ENCODE results near the gene OSER1. TPM values are rescaled to one million over a fixed set of nuclear protein-coding genes. Genes with fewer than 3 reads are reported as not detected.

OSER1 gene
- total RNA-seq, 1 donor from 2014 or later: 28.0 TPM

GRCh38 chr20:44160133-44160532 is 50.4 kb downstream of the OSER1 start:
- Histone ChIP-seq H3K9me3 (no peaks in the 10 kb centered on the region), H3K36me3 (no peaks in the 10 kb centered on the region), H3K4me1 (no peaks in the 10 kb centered on the region), H3K27ac (no peak overlapping the region), H3K27me3 (no peaks in the 10 kb centered on the region), H3K4me3 (no peak overlapping the region)
- intact Hi-C loops (cut with DNase I): no loop called here
- TF ChIP-seq POLR2A (IDR thresholded peaks at IDR 0.05) (no peak), CTCF (IDR thresholded peaks at IDR 0.05) (no peak), POLR2AphosphoS5 (IDR thresholded peaks at IDR 0.05; ENCODE audit: insufficient read depth in 1 of 2, low read depth in 1 of 2) (no peak)
- DNase-seq (ENCODE audit: extremely low spot score in 2 of 2): no peak

GRCh38 chr20:44159711-44160110 is 50.9 kb downstream of the OSER1 start:
- no peak for DNase-seq (ENCODE audit: extremely low spot score in 2 of 2)
- Histone ChIP-seq H3K27ac (no peak overlapping the region), H3K27me3 (no peaks in the 10 kb centered on the region), H3K36me3 (no peaks in the 10 kb centered on the region), H3K4me3 (no peak overlapping the region), H3K4me1 (no peaks in the 10 kb centered on the region), H3K9me3 (no peaks in the 10 kb centered on the region)
- no peak for TF ChIP-seq CTCF (IDR thresholded peaks at IDR 0.05)
- no peak for TF ChIP-seq POLR2AphosphoS5 (IDR thresholded peaks at IDR 0.05; ENCODE audit: insufficient read depth in 1 of 2, low read depth in 1 of 2)
- no peak for TF ChIP-seq POLR2A (IDR thresholded peaks at IDR 0.05)
- intact Hi-C loops (cut with DNase I): no loop called here

- intact Hi-C loops (cut with DNase I): no loop called here
- Histone ChIP-seq H3K4me3 (no peak overlapping the region), H3K4me1 (no peaks in the 10 kb centered on the region), H3K27ac (no peak overlapping the region), H3K9me3 (no peaks in the 10 kb centered on the region), H3K36me3 (no peaks in the 10 kb centered on the region), H3K27me3 (no peaks in the 10 kb centered on the region)
- no peak for TF ChIP-seq POLR2A (IDR thresholded peaks at IDR 0.05)
- no peak for TF ChIP-seq CTCF (IDR thresholded peaks at IDR 0.05)
- no peak for TF ChIP-seq POLR2AphosphoS5 (IDR thresholded peaks at IDR 0.05; ENCODE audit: insufficient read depth in 1 of 2, low read depth in 1 of 2)
- DNase-seq (ENCODE audit: extremely low spot score in 2 of 2): no peak
Observed at GRCh38 chr20:44159125-44159524, 51.4 kb downstream of the OSER1 start.

- TF ChIP-seq POLR2AphosphoS5 (IDR thresholded peaks at IDR 0.05; ENCODE audit: insufficient read depth in 1 of 2, low read depth in 1 of 2) (no peak), CTCF (IDR thresholded peaks at IDR 0.05) (no peak), POLR2A (IDR thresholded peaks at IDR 0.05) (no peak)
- H3K27ac ChIP-seq: no peak overlapping the region
- DNase-seq (ENCODE audit: extremely low spot score in 2 of 2): no peak
- no peaks in the 10 kb centered on the region for H3K9me3 ChIP-seq
- intact Hi-C loops (cut with DNase I): no loop called here
- no peaks in the 10 kb centered on the region for H3K4me1 ChIP-seq
- H3K36me3 ChIP-seq: no peaks in the 10 kb centered on the region
- H3K4me3 ChIP-seq: no peak overlapping the region
- no peaks in the 10 kb centered on the region for H3K27me3 ChIP-seq
Observed at GRCh38 chr20:44157061-44157460, 53.5 kb downstream of the OSER1 start.

GRCh38 chr20:44154521-44155001 is 56.0 kb downstream of the OSER1 start:
- intact Hi-C loops (cut with DNase I): no loop called here
- no peak overlapping the region for H3K27ac ChIP-seq

More at GRCh38 chr20:44154521-44155001, 56.0 kb downstream of the OSER1 start:
- no peaks in the 10 kb centered on the region for H3K9me3 ChIP-seq
- H3K4me1 ChIP-seq: no peaks in the 10 kb centered on the region
- H3K36me3 ChIP-seq: no peaks in the 10 kb centered on the region
- H3K4me3 ChIP-seq: no peak overlapping the region
- no peaks in the 10 kb centered on the region for H3K27me3 ChIP-seq
- no peak for DNase-seq (ENCODE audit: extremely low spot score in 2 of 2)
- TF ChIP-seq POLR2A (IDR thresholded peaks at IDR 0.05) (no peak), POLR2AphosphoS5 (IDR thresholded peaks at IDR 0.05; ENCODE audit: insufficient read depth in 1 of 2, low read depth in 1 of 2) (peak in 1 of 2 donors; percentile 19), CTCF (IDR thresholded peaks at IDR 0.05) (no peak)

Measured in vagina (tissue), 2 donors.